SK-N-SH treated with all-trans-retinoic acid at 6 μM for 48 hours (cell line): ENCODE data around the gene DND1.

Experiments
- ARNTL ChIP-seq: fragments of 450-650 bp; formaldehyde crosslinking; IDR thresholded peaks from 2 replicates; pipeline ENCODE4 v1.5.0; 2020; ENCODE audit warnings: low read depth, mild to moderate bottlenecking, moderate library complexity, borderline replicate concordance
- CSDC2 ChIP-seq: fragments of 250-450 bp; sonication (Bioruptor Pico); IDR thresholded peaks from 2 replicates; pipeline ENCODE4 v1.5.0; 2020; ENCODE audit warnings: mild to moderate bottlenecking, moderate library complexity
- GLIS3 ChIP-seq: fragments of 250-450 bp; sonication (Bioruptor Pico); IDR thresholded peaks from 2 replicates; pipeline ENCODE4 v1.5.0; 2020; ENCODE audit warnings: mild to moderate bottlenecking, moderate library complexity
- RARB ChIP-seq: fragments of 250-450 bp; sonication (Bioruptor Pico); IDR thresholded peaks from 2 replicates; pipeline ENCODE4 v1.8.0; 2021; ENCODE audit warnings: mild to moderate bottlenecking, moderate library complexity
- TCF4 ChIP-seq: fragments of 250-450 bp; sonication (Bioruptor Pico); IDR thresholded peaks from 2 replicates; pipeline ENCODE4 v1.8.0; 2021; ENCODE audit warnings: mild to moderate bottlenecking, moderate library complexity, borderline replicate concordance
- TF ChIP-seq, protein P1 (sequence below): fragments of 250-450 bp; sonication (Bioruptor Pico); IDR thresholded peaks from 2 replicates; pipeline ENCODE4 v1.8.0; 2020; ENCODE audit warnings: mild to moderate bottlenecking, moderate library complexity, borderline replicate concordance

DNA sequence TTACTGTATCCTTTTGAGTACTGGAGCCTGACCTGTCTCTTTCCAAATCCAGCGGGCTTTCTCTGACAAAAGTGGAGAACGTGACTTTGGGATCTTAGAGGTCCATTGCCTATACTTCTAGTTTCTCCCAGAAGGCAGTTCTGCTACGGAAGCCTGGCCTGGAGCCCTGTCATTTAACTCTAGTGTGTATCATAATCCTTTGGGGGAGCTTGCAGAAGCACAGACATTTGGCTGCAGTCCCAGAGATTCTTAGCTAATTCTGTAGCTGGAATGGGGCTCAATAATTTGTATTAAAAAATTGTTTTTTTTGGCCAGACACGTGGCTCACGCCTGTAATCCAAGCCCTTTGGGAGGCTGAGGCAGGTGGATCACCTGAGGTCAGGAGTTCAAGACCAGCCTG, 20.9 kb upstream of the DND1 start:
- TF ChIP-seq GLIS3 (no peak), CSDC2 (no peak), ARNTL (CRISPR knock-in tag) (no peak), RARB (CRISPR knock-in tag) (no peak), TCF4 (CRISPR knock-in tag) (no peak)
- TF ChIP-seq, protein P1, sequence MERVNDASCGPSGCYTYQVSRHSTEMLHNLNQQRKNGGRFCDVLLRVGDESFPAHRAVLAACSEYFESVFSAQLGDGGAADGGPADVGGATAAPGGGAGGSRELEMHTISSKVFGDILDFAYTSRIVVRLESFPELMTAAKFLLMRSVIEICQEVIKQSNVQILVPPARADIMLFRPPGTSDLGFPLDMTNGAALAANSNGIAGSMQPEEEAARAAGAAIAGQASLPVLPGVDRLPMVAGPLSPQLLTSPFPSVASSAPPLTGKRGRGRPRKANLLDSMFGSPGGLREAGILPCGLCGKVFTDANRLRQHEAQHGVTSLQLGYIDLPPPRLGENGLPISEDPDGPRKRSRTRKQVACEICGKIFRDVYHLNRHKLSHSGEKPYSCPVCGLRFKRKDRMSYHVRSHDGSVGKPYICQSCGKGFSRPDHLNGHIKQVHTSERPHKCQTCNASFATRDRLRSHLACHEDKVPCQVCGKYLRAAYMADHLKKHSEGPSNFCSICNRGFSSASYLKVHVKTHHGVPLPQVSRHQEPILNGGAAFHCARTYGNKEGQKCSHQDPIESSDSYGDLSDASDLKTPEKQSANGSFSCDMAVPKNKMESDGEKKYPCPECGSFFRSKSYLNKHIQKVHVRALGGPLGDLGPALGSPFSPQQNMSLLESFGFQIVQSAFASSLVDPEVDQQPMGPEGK (CRISPR knock-in tag): no peak
